Measurements from ENCODE around the gene APOA4. TPM values are rescaled to one million over a fixed set of nuclear protein-coding genes. Genes with fewer than 3 reads are reported as not detected.
A peak's percentile ranks its signal among the peaks of the same experiment; 100 is the strongest.

The APOA4 gene
- total RNA-seq, 1 donor from 2014 or later: not detected

- H3K36me3 Mint-ChIP-seq (ENCODE audit: low read depth): peaks cover 20% of the 10 kb centered on the region
- H3K27me3 Mint-ChIP-seq (ENCODE audit: low read depth): no peaks in the 10 kb centered on the region
- no peak for DNase-seq (ENCODE audit: low read depth, low spot score)
- H3K27ac Mint-ChIP-seq (ENCODE audit: unreplicated experiment): peak overlapping the region; percentile 70
- H3K4me1 Mint-ChIP-seq: peaks cover 7% of the 10 kb centered on the region
- no peaks in the 10 kb centered on the region for H3K9me3 Mint-ChIP-seq
- no peak overlapping the region for H3K4me3 Mint-ChIP-seq
- TF ChIP-seq CTCF (conservative IDR thresholded peaks at IDR 0.05): no peak
Observed at GRCh38 chr11:116778556-116778955, 44.5 kb downstream of the APOA4 start.

- Mint-ChIP-seq H3K27ac (ENCODE audit: unreplicated experiment) (no peak overlapping the region), H3K4me1 (peaks cover 18% of the 10 kb centered on the region), H3K27me3 (ENCODE audit: low read depth) (no peaks in the 10 kb centered on the region), H3K9me3 (no peaks in the 10 kb centered on the region), H3K36me3 (ENCODE audit: low read depth) (peaks cover 18% of the 10 kb centered on the region), H3K4me3 (no peak overlapping the region)
- no peak for DNase-seq (ENCODE audit: low read depth, low spot score)
- no peak for TF ChIP-seq CTCF (conservative IDR thresholded peaks at IDR 0.05)
Observed at GRCh38 chr11:116777056-116777455, 46.0 kb downstream of the APOA4 start.

- Mint-ChIP-seq H3K4me1 (peaks cover 23% of the 10 kb centered on the region), H3K27me3 (ENCODE audit: low read depth) (no peaks in the 10 kb centered on the region), H3K4me3 (no peak overlapping the region), H3K27ac (ENCODE audit: unreplicated experiment) (no peak overlapping the region), H3K9me3 (no peaks in the 10 kb centered on the region), H3K36me3 (ENCODE audit: low read depth) (peaks cover 17% of the 10 kb centered on the region)
- DNase-seq (ENCODE audit: low read depth, low spot score): no peak
- TF ChIP-seq CTCF (conservative IDR thresholded peaks at IDR 0.05): no peak
Observed at GRCh38 chr11:116776522-116776984, 46.6 kb downstream of the APOA4 start.

- H3K36me3 Mint-ChIP-seq (ENCODE audit: low read depth): peaks cover 13% of the 10 kb centered on the region
- no peak for DNase-seq (ENCODE audit: low read depth, low spot score)
- TF ChIP-seq CTCF (conservative IDR thresholded peaks at IDR 0.05): no peak
- H3K27ac Mint-ChIP-seq (ENCODE audit: unreplicated experiment): no peak overlapping the region
- H3K9me3 Mint-ChIP-seq: no peaks in the 10 kb centered on the region
- peaks cover 29% of the 10 kb centered on the region for H3K4me1 Mint-ChIP-seq
- peak overlapping the region; percentile 24 for H3K4me3 Mint-ChIP-seq
- H3K27me3 Mint-ChIP-seq (ENCODE audit: low read depth): no peaks in the 10 kb centered on the region
Observed at GRCh38 chr11:116775975-116776374, 47.1 kb downstream of the APOA4 start.

- no peak for DNase-seq (ENCODE audit: low read depth, low spot score)
- H3K27me3 Mint-ChIP-seq (ENCODE audit: low read depth): no peaks in the 10 kb centered on the region
- H3K36me3 Mint-ChIP-seq (ENCODE audit: low read depth): peaks cover 17% of the 10 kb centered on the region
- no peaks in the 10 kb centered on the region for H3K9me3 Mint-ChIP-seq
- no peak for TF ChIP-seq CTCF (conservative IDR thresholded peaks at IDR 0.05)
- no peak overlapping the region for H3K27ac Mint-ChIP-seq (ENCODE audit: unreplicated experiment)
- peaks cover 32% of the 10 kb centered on the region for H3K4me1 Mint-ChIP-seq
- H3K4me3 Mint-ChIP-seq: peak overlapping the region; percentile 82
Observed at GRCh38 chr11:116774661-116775060, 48.4 kb downstream of the APOA4 start.
